IMR-90 (cell line): ENCODE results near the gene OR2K2. TPM values are rescaled to one million over a fixed set of nuclear protein-coding genes. Genes with fewer than 3 reads are reported as not detected.

Experiments used
- ATAC-seq: fragments of 200-7000 bp; cut with Tn5 transposase; 2 replicates; pipeline ENCODE4 v1.9.1; 2020; ENCODE audit warnings: low read depth, mild to moderate bottlenecking, moderate library complexity
- BruUV-seq: library from RNA; stranded (reverse); fragments of 400-500 nt; replicated peaks from 2 replicates; lab custom pipeline; 2021; lab: Mats Ljungman, UMichigan
- CTCF ChIA-PET: fragments of 300-600 bp; formaldehyde crosslinking; extraction: SDS; loops from one replicate; lab custom pipeline; 2021; ENCODE audit warnings: antibody characterized with exemption; lab: Yijun Ruan, JAX
- POLR2A ChIA-PET: fragments of 300-600 bp; sonication (Branson Sonifier 250); formaldehyde crosslinking; loops from one replicate; lab custom pipeline; 2022; ENCODE audit warnings: antibody characterized with exemption; ENCODE audit not compliant: unreplicated experiment; lab: Charles Lee
- DNase-seq: peaks from one replicate; pipeline ENCODE4 v3.0.0; 2013
- H2AFZ ChIP-seq: replicated peaks from 2 replicates; pipeline ENCODE3; 2013; ENCODE audit warnings: low read length, mild to moderate bottlenecking; ENCODE audit not compliant: poor library complexity
- H2AK5ac ChIP-seq: 2 replicates; pipeline ENCODE4 v1.6.1; 2013; ENCODE audit warnings: low read depth, low read length, inconsistent platforms
- H2AK9ac ChIP-seq: replicated peaks from 2 replicates; pipeline ENCODE3; 2013; ENCODE audit warnings: mild to moderate bottlenecking, low read depth, low read length, moderate library complexity; ENCODE audit not compliant: poor library complexity
- H2BK120ac ChIP-seq: 2 replicates; pipeline ENCODE4 v1.6.1; 2013; ENCODE audit warnings: low read depth, low read length, inconsistent platforms
- H2BK15ac ChIP-seq: 3 replicates; pipeline ENCODE4 v1.6.1; 2013; ENCODE audit warnings: low read depth, low read length, inconsistent platforms
- H2BK20ac ChIP-seq: 2 replicates; pipeline ENCODE4 v1.6.1; 2013; ENCODE audit warnings: low read depth, mild to moderate bottlenecking, inconsistent platforms, low read length, moderate library complexity
- H2BK5ac ChIP-seq: 2 replicates; pipeline ENCODE4 v1.6.1; 2013; ENCODE audit warnings: mild to moderate bottlenecking, low read depth, low read length, inconsistent platforms; ENCODE audit not compliant: poor library complexity, severe bottlenecking
- H3K14ac ChIP-seq: replicated peaks from 2 replicates; pipeline ENCODE4 v1.6.1; 2013; ENCODE audit warnings: low read depth, low read length, inconsistent platforms
- H3K18ac ChIP-seq: 2 replicates; pipeline ENCODE4 v1.6.1; 2013; ENCODE audit warnings: low read depth, low read length, control low read depth
- H3K23ac ChIP-seq: 2 replicates; pipeline ENCODE4 v1.6.1; 2013; ENCODE audit warnings: low read depth, low read length, inconsistent platforms
- H3K27ac ChIP-seq: 2 replicates; pipeline ENCODE4 v1.5.1; 2013; ENCODE audit warnings: mild to moderate bottlenecking, control low read depth, low read length; ENCODE audit not compliant: insufficient read depth
- H3K27me3 ChIP-seq: 2 replicates; pipeline ENCODE4 v1.6.1; 2013; ENCODE audit warnings: low read length; ENCODE audit not compliant: control insufficient read depth, insufficient read depth
- H3K36me3 ChIP-seq: 2 replicates; pipeline ENCODE4 v1.6.1; 2013; ENCODE audit warnings: low read length, mixed read lengths; ENCODE audit not compliant: control insufficient read depth, insufficient read depth
- H3K4ac ChIP-seq: 2 replicates; pipeline ENCODE4 v1.6.1; 2013; ENCODE audit warnings: low read depth, low read length, inconsistent platforms
- H3K4me1 ChIP-seq: 2 replicates; pipeline ENCODE4 v1.6.1; 2013; ENCODE audit warnings: low read length, mixed read lengths; ENCODE audit not compliant: control insufficient read depth, insufficient read depth
- H3K4me2 ChIP-seq: 2 replicates; pipeline ENCODE4 v1.6.1; 2013; ENCODE audit warnings: low read depth, mild to moderate bottlenecking, control low read depth, low read length, moderate library complexity
- H3K4me3 ChIP-seq: 2 replicates; pipeline ENCODE4 v1.5.1; 2013; ENCODE audit warnings: low read depth, mild to moderate bottlenecking, control low read depth, low read length, moderate library complexity; ENCODE audit not compliant: insufficient read depth
- H3K56ac ChIP-seq: 2 replicates; pipeline ENCODE4 v1.6.1; 2013; ENCODE audit warnings: low read length, inconsistent platforms; ENCODE audit not compliant: insufficient read depth; ENCODE audit errors: extremely low read depth
- H3K79me1 ChIP-seq, 2 experiments: 2 replicates each; pipeline ENCODE4 v1.6.1; 2013; ENCODE audit warnings: low read length in 2 of 2, inconsistent platforms in 1 of 2, low read depth in 1 of 2
- H3K9ac ChIP-seq: 2 replicates; pipeline ENCODE4 v1.6.1; 2013; ENCODE audit warnings: low read depth, low read length, control low read depth
- H3K9me1 ChIP-seq: 2 replicates; pipeline ENCODE4 v1.6.1; 2013; ENCODE audit warnings: low read length, inconsistent platforms; ENCODE audit not compliant: insufficient read depth
- H3K9me3 ChIP-seq: 2 replicates; pipeline ENCODE4 v1.6.1; 2013; ENCODE audit warnings: low read length; ENCODE audit not compliant: control insufficient read depth, insufficient read depth
- H4K20me1 ChIP-seq: 2 replicates; pipeline ENCODE4 v1.6.1; 2013; ENCODE audit warnings: low read length, inconsistent platforms; ENCODE audit not compliant: insufficient read depth
- H4K5ac ChIP-seq: 2 replicates; pipeline ENCODE4 v1.6.1; 2013; ENCODE audit warnings: mild to moderate bottlenecking, low read depth, low read length, control low read depth
- H4K8ac ChIP-seq, 2 experiments: 2 replicates each; pipeline ENCODE4 v1.6.1; 2013; ENCODE audit warnings: low read depth in 2 of 2, low read length in 2 of 2, control low read depth in 1 of 2, inconsistent platforms in 1 of 2
- H4K91ac ChIP-seq: 2 replicates; pipeline ENCODE4 v1.6.1; 2013; ENCODE audit warnings: low read depth, low read length, inconsistent platforms; ENCODE audit not compliant: insufficient read depth
- ELK1 ChIP-seq: fragments of 150-350 bp; IDR thresholded peaks from 2 replicates; pipeline ENCODE4 v1.6.1; 2016; ENCODE audit warnings: low read depth, mild to moderate bottlenecking, low read length, moderate library complexity, borderline replicate concordance
- MAFK ChIP-seq: IDR thresholded peaks from 2 replicates; pipeline ENCODE4 v1.6.1; 2012; ENCODE audit warnings: low read depth, low read length, improper control_type of control experiment
- NFE2L2 ChIP-seq: fragments of 150-350 bp; IDR thresholded peaks from 2 replicates; pipeline ENCODE4 v1.6.1; 2016; ENCODE audit warnings: low read depth, mild to moderate bottlenecking, low read length
- POLR2A ChIP-seq: IDR thresholded peaks from 2 replicates; pipeline ENCODE4 v1.6.1; 2012; ENCODE audit warnings: mild to moderate bottlenecking, low read depth, low read length
- RAD21 ChIP-seq: IDR thresholded peaks from 2 replicates; pipeline ENCODE4 v1.6.1; 2012; ENCODE audit warnings: low read length, improper control_type of control experiment
- RFX5 ChIP-seq: IDR thresholded peaks from 2 replicates; pipeline ENCODE4 v1.8.0; 2012; ENCODE audit warnings: low read depth, mild to moderate bottlenecking, low read length, moderate library complexity
- USF2 ChIP-seq: fragments of 150-350 bp; IDR thresholded peaks from 2 replicates; pipeline ENCODE4 v1.6.1; 2017; ENCODE audit warnings: mild to moderate bottlenecking, antibody characterized with exemption, low read length, low read depth
- WGBS, 2 experiments: methylation state at CpG; one replicate each; pipeline versions ENCODE4 v1.1.5 to v1.1.7; 2013; ENCODE audit warnings: missing lambda C conversion rate in 2 of 2; ENCODE audit not compliant: insufficient read length in 1 of 2; ENCODE audit errors: extremely low coverage in 2 of 2; 5-methylcytosine and 5-hydroxymethylcytosine counted together
- dilution Hi-C: fragments of 300-500 bp; cut with HindIII; formaldehyde crosslinking; loops from one replicate; pipeline ENCODE4 v1.14.3; 2018; ENCODE audit warnings: low sequenced_read_pairs; ENCODE audit not compliant: unreplicated experiment
- in situ Hi-C: fragments of 300-500 bp; cut with MboI; formaldehyde crosslinking; loops from 3 replicates; pipeline ENCODE4 v1.14.3; 2019; ENCODE audit warnings: low sequenced_read_pairs, inconsistent platforms, mixed read lengths
- intact Hi-C: fragments of 100-400 bp; cut with micrococcal nuclease; formaldehyde crosslinking; loops from 2 replicates; pipeline ENCODE4 v1.10.0; 2022
- polyA plus RNA-seq, 3 experiments: library from polyadenylated mRNA; depleted of rRNA; stranded (reverse); fragments of >200 nt; gene quantifications; 2 replicates each; pipeline ENCODE4 v1.2.3, GENCODE V29; 2012; ENCODE audit warnings: low replicate concordance in 1 of 3
- total RNA-seq: library from RNA; depleted of rRNA; stranded (reverse); fragments of >200 nt; gene quantifications from 2 replicates; pipeline ENCODE4 v1.2.3, GENCODE V29; 2012

Gene OR2K2
- total and polyA plus RNA-seq, 2 of the 4 experiments (the other 2 are of a cell fraction) = not detected

- in situ Hi-C loops = no loop called here
Measured at GRCh38 chr9:111320631-111321030, 9.4 kb downstream of the OR2K2 start.

More at GRCh38 chr9:111320631-111321030, 9.4 kb downstream of the OR2K2 start:
- no CpG with 5 or more reads among the region's 3 CpGs for WGBS, 2 experiments
- H2BK15ac ChIP-seq = no peak overlapping the region
- no peak overlapping the region for H3K14ac ChIP-seq
- H2BK5ac ChIP-seq = no peak overlapping the region
- no TSS peak for BruUV-seq
- no peak overlapping the region for H3K56ac ChIP-seq
- H4K20me1 ChIP-seq = no peaks in the 10 kb centered on the region
- no peak overlapping the region for H3K4me3 ChIP-seq
- DNase-seq = no peak
- H3K36me3 ChIP-seq = no peaks in the 10 kb centered on the region
- H3K23ac ChIP-seq = no peak overlapping the region
- H2BK20ac ChIP-seq = no peak overlapping the region
- no peak overlapping the region for H4K8ac ChIP-seq
- ChIA-PET POLR2A (no interaction called here), CTCF (interaction anchor here (0.6 kb wide), 1 partner anchor 703 kb away, joined by 3 read pairs; no protein-coding TSS in a partner anchor)
- H3K9ac ChIP-seq = no peak overlapping the region
- H2AK5ac ChIP-seq = no peak overlapping the region
- H4K5ac ChIP-seq = no peak overlapping the region
- H3K27ac ChIP-seq = no peak overlapping the region
- dilution Hi-C loops (no loop called here), intact Hi-C loops (no loop called here)
- H3K27me3 ChIP-seq = no peaks in the 10 kb centered on the region
- no peak overlapping the region for H2BK120ac ChIP-seq
- no peak overlapping the region for H2AK9ac ChIP-seq
- no peak overlapping the region for H3K4me2 ChIP-seq
- no peak overlapping the region for H4K91ac ChIP-seq
- H3K4ac ChIP-seq = no peak overlapping the region
- no peaks in the 10 kb centered on the region for H3K9me3 ChIP-seq
- H3K9me1 ChIP-seq = no peaks in the 10 kb centered on the region
- H3K79me1 ChIP-seq = no peaks in the 10 kb centered on the region
- TF ChIP-seq NFE2L2 (no peak), POLR2A (no peak), USF2 (no peak), RAD21 (no peak), MAFK (no peak), ELK1 (no peak), RFX5 (no peak)
- no peak overlapping the region for H2AFZ ChIP-seq
- H3K4me1 ChIP-seq = no peaks in the 10 kb centered on the region
- no peak for ATAC-seq
- H3K18ac ChIP-seq = no peak overlapping the region
